Lower leg skin (tissue), 3 donors: ENCODE data around the gene STAT5B.
"Not testable (repeated sequence)": the region's sequence is repeated elsewhere in the genome, so short reads cannot be mapped to it uniquely, and the experiment has no call there.

ENCODE experiments used
- POLR2A ChIP-seq, 2 donors: fragments of 450-650 bp; IDR thresholded peaks; one replicate each; pipeline ENCODE4 v1.6.1; 2016 to 2017; ENCODE audit warnings: antibody characterized with exemption in 2 of 2, mild to moderate bottlenecking in 1 of 2, moderate library complexity in 1 of 2
- TF ChIP-seq, protein P1 (sequence below), 3 donors: fragments of 450-650 bp; IDR thresholded peaks; one replicate each; pipeline ENCODE4 v1.5.1; 2016; ENCODE audit warnings: antibody characterized with exemption in 3 of 3, mild to moderate bottlenecking in 3 of 3, moderate library complexity in 2 of 3

- TF ChIP-seq, protein P1, sequence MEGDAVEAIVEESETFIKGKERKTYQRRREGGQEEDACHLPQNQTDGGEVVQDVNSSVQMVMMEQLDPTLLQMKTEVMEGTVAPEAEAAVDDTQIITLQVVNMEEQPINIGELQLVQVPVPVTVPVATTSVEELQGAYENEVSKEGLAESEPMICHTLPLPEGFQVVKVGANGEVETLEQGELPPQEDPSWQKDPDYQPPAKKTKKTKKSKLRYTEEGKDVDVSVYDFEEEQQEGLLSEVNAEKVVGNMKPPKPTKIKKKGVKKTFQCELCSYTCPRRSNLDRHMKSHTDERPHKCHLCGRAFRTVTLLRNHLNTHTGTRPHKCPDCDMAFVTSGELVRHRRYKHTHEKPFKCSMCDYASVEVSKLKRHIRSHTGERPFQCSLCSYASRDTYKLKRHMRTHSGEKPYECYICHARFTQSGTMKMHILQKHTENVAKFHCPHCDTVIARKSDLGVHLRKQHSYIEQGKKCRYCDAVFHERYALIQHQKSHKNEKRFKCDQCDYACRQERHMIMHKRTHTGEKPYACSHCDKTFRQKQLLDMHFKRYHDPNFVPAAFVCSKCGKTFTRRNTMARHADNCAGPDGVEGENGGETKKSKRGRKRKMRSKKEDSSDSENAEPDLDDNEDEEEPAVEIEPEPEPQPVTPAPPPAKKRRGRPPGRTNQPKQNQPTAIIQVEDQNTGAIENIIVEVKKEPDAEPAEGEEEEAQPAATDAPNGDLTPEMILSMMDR (IDR thresholded peaks at IDR 0.05): not testable (repeated sequence)
- not testable (repeated sequence) for TF ChIP-seq POLR2A (IDR thresholded peaks at IDR 0.05)
Measured at GRCh38 chr17:42299913-42300312, 23.7 kb upstream of the STAT5B start.
